ENCODE measurements around the gene CFAP141.

CFAP141 gene

GRCh38 chr1:154207262-154207661 lies 1.1 kb upstream of the CFAP141 start:
- DNase-seq: no peak

DNA sequence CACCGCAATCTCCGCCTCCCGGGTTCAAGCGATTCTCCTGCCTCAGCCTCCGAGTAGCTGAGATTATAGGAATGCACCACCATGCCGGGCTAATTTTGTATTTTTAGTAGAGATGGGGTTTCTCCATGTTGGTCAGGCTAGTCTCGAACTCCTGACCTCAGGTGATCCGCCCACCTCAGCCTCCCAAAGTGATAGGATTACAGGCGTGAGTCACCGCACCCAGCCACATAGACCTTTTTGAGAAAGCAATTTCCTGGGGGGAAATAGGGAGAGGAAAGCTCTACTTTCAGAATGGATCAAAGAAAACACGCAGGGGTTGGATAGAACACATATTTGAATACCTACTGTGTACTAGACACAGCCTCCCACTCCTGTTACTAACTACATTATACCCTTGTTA lies 355 bp downstream of the CFAP141 start:
- peak; percentile 12 for DNase-seq

- no peak for DNase-seq
These were observed 6.6 kb downstream of the CFAP141 start for GRCh38 chr1:154199563-154199879.

- no peak for DNase-seq
These were observed 7.2 kb downstream of the CFAP141 start for GRCh38 chr1:154198756-154199562.

GRCh38 chr1:154193821-154194220 lies 12.3 kb downstream of the CFAP141 start:
- no peak for DNase-seq

GRCh38 chr1:154192476-154192875 lies 13.7 kb downstream of the CFAP141 start:
- DNase-seq: no peak

DNA sequence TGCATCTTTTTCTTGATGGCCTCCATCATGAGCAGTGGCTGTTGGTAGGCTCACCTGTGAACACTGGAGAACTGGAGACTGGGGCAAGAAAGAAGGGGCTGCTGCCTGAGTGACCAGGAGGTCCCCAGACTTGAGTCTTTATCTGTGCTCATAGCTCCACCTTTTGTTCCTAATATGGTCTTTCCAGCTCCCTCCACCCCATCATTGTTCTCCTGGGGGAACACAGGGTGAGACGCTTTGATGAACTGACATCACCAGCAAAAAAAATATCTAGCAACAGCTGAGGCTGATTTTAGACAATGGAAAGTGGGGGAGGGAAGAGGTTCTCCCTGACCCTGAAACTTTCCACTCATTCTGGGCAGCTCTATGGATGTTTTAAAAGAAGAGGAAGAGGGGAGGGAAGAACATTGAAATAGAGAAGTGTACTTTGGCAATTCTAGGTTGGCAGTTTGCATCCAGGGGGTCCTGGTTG lies 14.1 kb downstream of the CFAP141 start, which contains the start of gene TPM3:
Gene TPM3, minus strand, starts transcription at position 111 of the 472 bp plus-strand sequence. Its CDS starts 82 bp downstream, at position 29.
- DNase-seq: no peak

DNA sequence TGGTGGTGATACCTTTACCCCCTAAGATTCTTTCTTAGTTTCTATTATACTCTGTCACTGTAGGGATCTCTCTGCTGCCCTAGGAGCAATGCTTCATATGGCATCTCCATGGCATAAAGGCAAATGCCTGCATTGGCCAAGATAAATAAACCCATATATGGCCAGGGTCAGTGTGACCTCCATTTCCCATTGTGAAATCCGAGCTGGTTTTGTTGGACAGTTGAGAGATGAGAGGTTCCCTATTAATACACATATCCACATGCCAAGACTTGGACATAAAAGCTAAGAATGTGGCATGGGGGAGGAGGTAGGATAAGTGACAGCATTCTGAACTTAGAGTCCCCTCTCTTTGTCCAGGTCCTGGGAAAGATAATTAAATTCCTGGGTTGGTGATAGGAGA lies 15.6 kb downstream of the CFAP141 start:
- DNase-seq: no peak

GRCh38 chr1:154186852-154187501 lies 19.2 kb downstream of the CFAP141 start:
- DNase-seq: no peak

DNA sequence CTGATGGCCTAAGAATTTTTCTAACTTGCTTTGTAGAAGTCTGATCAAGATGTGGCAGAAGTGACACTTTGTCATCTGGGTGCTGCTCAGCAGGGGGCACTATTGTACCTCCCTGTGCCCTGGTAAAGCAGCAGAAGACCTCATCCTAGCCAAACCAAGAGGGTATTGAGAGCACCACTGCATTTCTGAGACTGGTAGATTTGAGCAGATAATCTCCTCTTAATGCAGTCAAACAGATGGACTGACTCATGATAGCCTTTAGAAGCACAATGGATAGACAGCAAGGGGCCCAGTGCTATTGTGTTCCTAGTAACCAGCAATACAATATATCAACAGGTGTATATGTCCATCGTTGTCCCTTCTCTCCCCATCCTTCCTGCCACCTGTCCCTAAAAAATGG lies 20.0 kb downstream of the CFAP141 start:
- peak; percentile 67 for DNase-seq

- DNase-seq: peak; percentile 93
These were observed 22.9 kb downstream of the CFAP141 start for GRCh38 chr1:154183046-154183915.

- DNase-seq: peak; percentile 67
These were observed 23.6 kb downstream of the CFAP141 start for GRCh38 chr1:154182344-154183045.

DNA sequence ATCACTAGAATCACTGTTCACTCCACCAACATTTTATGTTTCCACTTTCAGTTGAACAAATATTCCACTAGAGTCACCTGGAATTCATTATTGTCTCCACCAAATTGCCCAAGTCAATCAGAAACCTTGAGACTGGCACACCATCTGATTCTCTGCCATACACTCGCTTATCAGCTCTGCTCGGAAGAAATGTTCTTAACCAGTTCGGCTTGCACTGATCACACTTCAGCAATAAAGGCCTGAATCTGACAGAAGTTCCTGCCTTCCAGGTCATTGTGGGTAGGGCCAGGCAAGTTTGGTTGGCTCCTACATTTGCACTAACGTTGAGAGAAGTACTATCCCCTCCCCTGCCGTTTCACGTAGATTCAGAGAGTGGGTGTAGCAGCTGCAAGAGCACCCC lies 24.2 kb downstream of the CFAP141 start:
- DNase-seq: no peak

- DNase-seq: no peak
These were observed 26.0 kb downstream of the CFAP141 start for GRCh38 chr1:154179946-154180687.

DNA sequence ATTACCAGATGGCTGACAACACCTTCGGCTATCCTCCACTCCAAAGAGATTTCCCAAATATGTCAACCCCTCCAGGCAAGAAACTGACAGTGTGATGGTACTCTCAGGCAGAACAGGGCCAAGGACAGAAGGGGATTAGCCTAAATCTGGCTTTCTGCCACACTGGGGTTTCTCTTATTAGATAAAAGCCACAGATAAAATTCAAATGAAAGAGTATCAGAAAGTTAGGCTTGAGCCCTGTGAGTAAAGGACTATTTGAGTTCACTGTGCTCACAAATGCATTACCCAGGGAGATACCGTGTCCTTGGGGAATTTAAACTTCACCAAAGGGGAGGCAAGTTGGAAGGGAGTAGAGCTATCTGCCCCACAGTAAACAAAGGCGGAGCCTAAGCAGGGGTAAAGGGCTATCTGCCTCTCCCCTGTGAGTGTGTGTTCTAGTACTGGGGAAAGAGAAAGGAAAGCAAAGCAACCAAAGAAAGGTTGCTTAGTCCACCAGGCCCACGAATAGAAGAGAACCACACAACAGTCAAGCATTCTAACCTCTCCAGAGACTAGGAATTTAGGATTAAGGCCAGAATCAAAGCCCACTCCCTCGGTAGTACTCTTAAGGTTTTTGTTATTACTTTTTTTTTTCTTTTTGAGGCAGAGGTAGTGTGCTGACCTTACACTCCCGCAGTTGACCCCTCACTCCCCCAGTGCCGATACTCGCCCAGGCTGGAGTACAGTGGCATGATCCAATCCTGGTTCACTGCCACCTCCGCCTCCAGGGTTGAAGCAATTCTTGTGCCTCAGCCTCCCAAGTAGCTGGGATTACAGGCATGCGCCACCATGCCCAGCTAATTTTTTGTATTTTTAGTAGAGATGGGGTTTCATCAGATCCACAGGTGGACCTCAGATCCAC lies 27.0 kb downstream of the CFAP141 start:
- no peak for DNase-seq

DNA sequence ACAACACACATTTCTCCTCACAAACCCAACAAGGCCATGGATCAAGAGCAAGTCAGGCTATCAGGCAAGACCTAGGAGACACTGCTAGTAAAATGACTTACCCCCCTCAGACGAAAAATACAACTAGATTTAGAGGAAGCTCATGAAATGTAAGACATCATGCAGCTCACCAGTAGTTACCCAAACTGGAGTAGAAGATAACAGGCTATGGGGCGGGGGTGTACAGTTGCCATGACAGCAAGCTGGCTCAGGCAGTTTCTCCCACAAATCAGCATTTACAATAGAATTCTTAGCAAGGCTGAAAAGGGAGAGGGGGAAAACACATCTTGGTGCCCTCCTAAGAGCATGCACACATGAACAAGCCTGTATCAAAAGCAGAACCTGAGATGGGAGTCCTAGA lies 28.1 kb downstream of the CFAP141 start:
- peak; percentile 31 for DNase-seq

GRCh38 chr1:154176337-154176736 lies 29.8 kb downstream of the CFAP141 start:
- DNase-seq: no peak

DNA sequence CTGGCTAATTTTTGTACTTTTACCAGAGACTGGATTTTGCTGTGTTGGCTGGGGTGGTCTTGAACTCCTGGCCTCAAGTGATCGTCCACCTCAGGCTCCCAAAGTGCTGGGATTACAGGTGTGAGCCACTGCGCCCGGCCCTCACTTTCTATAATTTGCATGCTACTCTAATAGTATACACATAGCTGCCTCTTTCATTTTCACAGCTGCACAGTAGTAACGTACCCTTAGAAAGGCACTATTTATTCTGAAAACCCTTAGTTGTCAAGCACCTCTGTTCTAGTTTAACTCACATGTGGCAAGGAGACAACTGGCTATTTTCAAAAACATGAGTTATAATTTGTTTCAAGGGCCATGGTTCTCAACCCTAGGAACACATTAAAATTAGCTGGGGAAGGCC lies 31.5 kb downstream of the CFAP141 start:
- DNase-seq: no peak

DNA sequence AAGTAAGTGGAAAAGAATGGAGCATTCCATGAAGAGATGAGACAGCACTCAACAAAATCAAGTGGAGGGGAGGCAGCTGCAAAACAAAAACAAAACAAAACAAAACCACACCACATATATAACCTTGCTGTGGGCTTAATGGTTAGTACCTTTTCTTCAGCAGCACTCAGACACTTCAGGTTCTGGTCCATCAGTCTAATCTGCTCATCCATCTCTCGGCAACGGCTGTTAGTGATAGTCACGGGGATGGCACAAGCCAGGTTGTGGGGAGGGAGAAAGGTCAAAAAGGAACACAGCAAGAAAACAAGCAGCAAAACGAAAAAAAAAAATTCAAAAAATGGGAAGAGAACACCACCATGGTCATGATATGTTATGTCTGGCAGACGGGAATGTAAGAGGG lies 34.3 kb downstream of the CFAP141 start:
- DNase-seq: no peak

GRCh38 chr1:154171223-154171583 lies 34.9 kb downstream of the CFAP141 start:
- no peak for DNase-seq

All from stimulated activated CD4-positive, alpha-beta T cell treated with anti-CD3 and anti-CD28 coated beads, Interleukin-4, amount 100 ng/mL, for 1 hour (primary cell).